ENCODE results near the gene CD22.

The CD22 gene

DNA sequence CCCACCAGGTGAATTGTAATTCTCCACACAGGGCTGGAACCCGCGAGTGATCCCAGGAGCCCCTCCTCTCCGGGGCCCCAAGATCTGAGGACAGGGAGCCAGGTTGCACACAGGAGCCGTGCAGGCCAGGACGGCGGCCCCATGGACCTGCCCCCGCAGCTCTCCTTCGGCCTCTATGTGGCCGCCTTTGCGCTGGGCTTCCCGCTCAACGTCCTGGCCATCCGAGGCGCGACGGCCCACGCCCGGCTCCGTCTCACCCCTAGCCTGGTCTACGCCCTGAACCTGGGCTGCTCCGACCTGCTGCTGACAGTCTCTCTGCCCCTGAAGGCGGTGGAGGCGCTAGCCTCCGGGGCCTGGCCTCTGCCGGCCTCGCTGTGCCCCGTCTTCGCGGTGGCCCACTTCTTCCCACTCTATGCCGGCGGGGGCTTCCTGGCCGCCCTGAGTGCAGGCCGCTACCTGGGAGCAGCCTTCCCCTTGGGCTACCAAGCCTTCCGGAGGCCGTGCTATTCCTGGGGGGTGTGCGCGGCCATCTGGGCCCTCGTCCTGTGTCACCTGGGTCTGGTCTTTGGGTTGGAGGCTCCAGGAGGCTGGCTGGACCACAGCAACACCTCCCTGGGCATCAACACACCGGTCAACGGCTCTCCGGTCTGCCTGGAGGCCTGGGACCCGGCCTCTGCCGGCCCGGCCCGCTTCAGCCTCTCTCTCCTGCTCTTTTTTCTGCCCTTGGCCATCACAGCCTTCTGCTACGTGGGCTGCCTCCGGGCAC lies 22.6 kb downstream of the CD22 start:
- Histone ChIP-seq H3K36me3 (ENCODE audit: control insufficient read depth, low read length) (peaks cover 17% of the 10 kb centered on the region), H3K27me3 (ENCODE audit: control insufficient read depth, low read length) (peaks cover 6% of the 10 kb centered on the region; the same call in 1 of the 2 replicates), H3K27ac (ENCODE audit: low read depth, low read length) (no peak overlapping the region), H3F3A (ENCODE audit: control insufficient read depth, insufficient read depth) (peaks cover 28% of the 10 kb centered on the region), H3K79me2 (ENCODE audit: control insufficient read depth, low read length) (no peaks in the 10 kb centered on the region), H4K20me1 (ENCODE audit: control insufficient read depth, insufficient read depth, low read depth, low read length) (peaks cover 7% of the 10 kb centered on the region; the same call in 1 of the 2 replicates), H3K9me2 (replicated peaks; ENCODE audit: control insufficient read depth, low read length) (no peaks in the 10 kb centered on the region), H3K9me3 (ENCODE audit: control insufficient read depth, insufficient read depth, low read length) (no peaks in the 10 kb centered on the region), H3K4me1 (ENCODE audit: control insufficient read depth, low read length) (peaks cover 73% of the 10 kb centered on the region), H3K4me2 (ENCODE audit: low read length) (peak overlapping the region; percentile 61), H3K4me3 (ENCODE audit: low read length) (no peak overlapping the region)
- TF ChIP-seq EZH2phosphoT487 (IDR thresholded peaks at IDR 0.05; ENCODE audit: borderline replicate concordance, low read length), result no peak
- TF ChIP-seq, protein P1, sequence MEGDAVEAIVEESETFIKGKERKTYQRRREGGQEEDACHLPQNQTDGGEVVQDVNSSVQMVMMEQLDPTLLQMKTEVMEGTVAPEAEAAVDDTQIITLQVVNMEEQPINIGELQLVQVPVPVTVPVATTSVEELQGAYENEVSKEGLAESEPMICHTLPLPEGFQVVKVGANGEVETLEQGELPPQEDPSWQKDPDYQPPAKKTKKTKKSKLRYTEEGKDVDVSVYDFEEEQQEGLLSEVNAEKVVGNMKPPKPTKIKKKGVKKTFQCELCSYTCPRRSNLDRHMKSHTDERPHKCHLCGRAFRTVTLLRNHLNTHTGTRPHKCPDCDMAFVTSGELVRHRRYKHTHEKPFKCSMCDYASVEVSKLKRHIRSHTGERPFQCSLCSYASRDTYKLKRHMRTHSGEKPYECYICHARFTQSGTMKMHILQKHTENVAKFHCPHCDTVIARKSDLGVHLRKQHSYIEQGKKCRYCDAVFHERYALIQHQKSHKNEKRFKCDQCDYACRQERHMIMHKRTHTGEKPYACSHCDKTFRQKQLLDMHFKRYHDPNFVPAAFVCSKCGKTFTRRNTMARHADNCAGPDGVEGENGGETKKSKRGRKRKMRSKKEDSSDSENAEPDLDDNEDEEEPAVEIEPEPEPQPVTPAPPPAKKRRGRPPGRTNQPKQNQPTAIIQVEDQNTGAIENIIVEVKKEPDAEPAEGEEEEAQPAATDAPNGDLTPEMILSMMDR (IDR thresholded peaks at IDR 0.05; ENCODE audit: low read depth, low read length, poor library complexity, severe bottlenecking), result no peak

GRCh38 chr19:35352177-35352447 lies 23.1 kb downstream of the CD22 start:
- Histone ChIP-seq H3K27me3 (ENCODE audit: control insufficient read depth, low read length) (peaks cover 8% of the 10 kb centered on the region), H3K4me2 (ENCODE audit: low read length) (peak overlapping the region; percentile 61), H3K36me3 (ENCODE audit: control insufficient read depth, low read length) (peaks cover 12% of the 10 kb centered on the region), H3K4me1 (ENCODE audit: control insufficient read depth, low read length) (peaks cover 68% of the 10 kb centered on the region), H4K20me1 (ENCODE audit: control insufficient read depth, insufficient read depth, low read depth, low read length) (0 out of 2 replicates have a peak, but pooled peaks cover 4% of the 10 kb centered on the region), H3K27ac (ENCODE audit: low read depth, low read length) (peak overlapping the region; percentile 48), H3K79me2 (ENCODE audit: control insufficient read depth, low read length) (no peaks in the 10 kb centered on the region), H3F3A (ENCODE audit: control insufficient read depth, insufficient read depth) (peaks cover 23% of the 10 kb centered on the region), H3K4me3 (ENCODE audit: low read length) (peak overlapping the region; percentile 44; the same call in 1 of the 2 replicates), H3K9me2 (replicated peaks; ENCODE audit: control insufficient read depth, low read length) (no peaks in the 10 kb centered on the region), H3K9me3 (ENCODE audit: control insufficient read depth, insufficient read depth, low read length) (no peaks in the 10 kb centered on the region)
- TF ChIP-seq, protein P1 (IDR thresholded peaks at IDR 0.05; ENCODE audit: low read depth, low read length, poor library complexity, severe bottlenecking), result no peak
- TF ChIP-seq EZH2phosphoT487 (IDR thresholded peaks at IDR 0.05; ENCODE audit: borderline replicate concordance, low read length), result no peak

DNA sequence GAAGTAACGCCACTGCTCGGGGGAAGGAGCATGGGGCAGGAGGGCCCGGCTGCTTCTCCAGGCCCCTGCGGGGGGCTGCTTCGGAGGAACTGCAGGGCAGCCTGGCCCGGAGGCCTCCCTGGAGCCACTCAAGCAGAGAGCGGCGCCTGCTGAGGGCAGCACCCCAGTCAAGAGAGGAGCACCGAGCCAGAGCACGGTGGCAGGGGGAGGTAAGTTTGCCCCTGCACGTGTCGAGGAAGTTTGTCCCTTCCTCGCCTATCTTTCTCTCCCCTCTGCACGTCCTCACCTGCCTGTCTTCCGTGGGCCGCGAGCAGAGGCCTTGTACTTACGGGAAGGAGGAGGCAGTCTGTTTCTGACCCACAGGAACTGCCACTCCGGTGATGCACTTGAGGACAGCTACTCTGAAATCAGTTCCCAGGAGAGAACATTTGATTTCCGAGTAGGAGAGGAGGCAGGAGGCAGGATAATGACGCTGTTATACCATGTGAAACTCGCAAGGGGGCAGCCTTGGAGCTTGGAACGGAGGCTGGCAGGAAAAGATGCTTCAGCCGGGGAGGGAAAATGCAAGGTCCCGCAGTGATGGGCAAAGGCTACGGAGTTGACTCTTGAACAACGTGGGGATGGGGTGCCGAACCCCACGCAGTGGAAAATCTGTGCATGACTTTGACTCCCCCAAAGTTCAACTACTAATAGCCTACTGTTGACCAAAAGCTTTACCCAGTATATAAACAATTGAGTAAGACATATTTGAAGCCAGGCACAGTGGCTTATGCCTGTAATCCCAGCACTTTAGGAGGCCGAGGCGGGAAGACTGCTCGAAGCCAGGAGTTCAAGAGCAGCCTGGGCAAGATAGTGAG lies 23.7 kb downstream of the CD22 start:
- peaks cover 8% of the 10 kb centered on the region for H3K36me3 ChIP-seq (ENCODE audit: control insufficient read depth, low read length)
- 0 out of 2 replicates have a peak, but pooled peaks cover 3% of the 10 kb centered on the region for H4K20me1 ChIP-seq (ENCODE audit: control insufficient read depth, insufficient read depth, low read depth, low read length)
- no peaks in the 10 kb centered on the region for H3K9me3 ChIP-seq (ENCODE audit: control insufficient read depth, insufficient read depth, low read length)
- peaks cover 62% of the 10 kb centered on the region for H3K4me1 ChIP-seq (ENCODE audit: control insufficient read depth, low read length)
- TF ChIP-seq, protein P1 (IDR thresholded peaks at IDR 0.05; ENCODE audit: low read depth, low read length, poor library complexity, severe bottlenecking), result peak; percentile 84
- TF ChIP-seq EZH2phosphoT487 (IDR thresholded peaks at IDR 0.05; ENCODE audit: borderline replicate concordance, low read length), result no peak
- H3K4me3 ChIP-seq (ENCODE audit: low read length), result peak overlapping the region; percentile 44
- peaks cover 14% of the 10 kb centered on the region for H3K27me3 ChIP-seq (ENCODE audit: control insufficient read depth, low read length)
- no peaks in the 10 kb centered on the region for H3K9me2 ChIP-seq (replicated peaks; ENCODE audit: control insufficient read depth, low read length)
- peaks cover 19% of the 10 kb centered on the region for H3F3A ChIP-seq (ENCODE audit: control insufficient read depth, insufficient read depth)
- peak overlapping the region; percentile 48 for H3K27ac ChIP-seq (ENCODE audit: low read depth, low read length)
- no peaks in the 10 kb centered on the region for H3K79me2 ChIP-seq (ENCODE audit: control insufficient read depth, low read length)
- H3K4me2 ChIP-seq (ENCODE audit: low read length), result peak overlapping the region; percentile 61

Measured in DOHH2 (cell line).